ENCODE measurements around the gene GCAT.
A peak's percentile ranks its signal among the peaks of the same experiment; 100 is the strongest.

The GCAT gene

GRCh38 chr22:37860796-37861421 is 53.2 kb downstream of the GCAT start:
- no peak overlapping the region for H3K4me3 ChIP-seq
- peak overlapping the region in 1 of 2 donors; percentile 72 for H3K27ac ChIP-seq
- TF ChIP-seq, protein P1, sequence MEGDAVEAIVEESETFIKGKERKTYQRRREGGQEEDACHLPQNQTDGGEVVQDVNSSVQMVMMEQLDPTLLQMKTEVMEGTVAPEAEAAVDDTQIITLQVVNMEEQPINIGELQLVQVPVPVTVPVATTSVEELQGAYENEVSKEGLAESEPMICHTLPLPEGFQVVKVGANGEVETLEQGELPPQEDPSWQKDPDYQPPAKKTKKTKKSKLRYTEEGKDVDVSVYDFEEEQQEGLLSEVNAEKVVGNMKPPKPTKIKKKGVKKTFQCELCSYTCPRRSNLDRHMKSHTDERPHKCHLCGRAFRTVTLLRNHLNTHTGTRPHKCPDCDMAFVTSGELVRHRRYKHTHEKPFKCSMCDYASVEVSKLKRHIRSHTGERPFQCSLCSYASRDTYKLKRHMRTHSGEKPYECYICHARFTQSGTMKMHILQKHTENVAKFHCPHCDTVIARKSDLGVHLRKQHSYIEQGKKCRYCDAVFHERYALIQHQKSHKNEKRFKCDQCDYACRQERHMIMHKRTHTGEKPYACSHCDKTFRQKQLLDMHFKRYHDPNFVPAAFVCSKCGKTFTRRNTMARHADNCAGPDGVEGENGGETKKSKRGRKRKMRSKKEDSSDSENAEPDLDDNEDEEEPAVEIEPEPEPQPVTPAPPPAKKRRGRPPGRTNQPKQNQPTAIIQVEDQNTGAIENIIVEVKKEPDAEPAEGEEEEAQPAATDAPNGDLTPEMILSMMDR (IDR thresholded peaks at IDR 0.05) = no peak
- no peak for DNase-seq (ENCODE audit: low spot score)

GRCh38 chr22:37862570-37863325 is 55.0 kb downstream of the GCAT start:
- DNase-seq (ENCODE audit: low spot score) = no peak
- no peak overlapping the region for H3K4me3 ChIP-seq
- TF ChIP-seq, protein P1 (IDR thresholded peaks at IDR 0.05) = no peak
- no peak overlapping the region for H3K27ac ChIP-seq

DNA sequence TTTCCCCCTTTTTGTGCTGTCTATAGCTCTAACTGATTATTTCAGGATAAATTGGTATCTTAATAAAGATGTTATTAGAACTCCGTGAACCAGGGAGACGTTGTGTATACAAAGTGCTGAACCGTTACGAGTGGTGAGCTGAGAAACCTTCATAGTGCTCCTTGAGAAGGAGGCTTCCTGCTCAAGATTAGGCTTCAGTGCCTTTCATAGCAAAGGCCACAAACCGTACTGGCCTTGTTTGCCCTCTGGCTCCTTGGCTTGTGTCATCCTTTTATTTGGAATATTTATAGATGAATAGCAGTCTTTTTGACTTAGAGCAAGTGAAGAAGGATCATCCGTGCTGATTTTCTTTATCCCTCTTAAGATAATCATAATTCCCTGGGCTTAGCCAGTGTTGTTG is 57.8 kb downstream of the GCAT start:
- no peak for DNase-seq (ENCODE audit: low spot score)
- TF ChIP-seq, protein P1 (IDR thresholded peaks at IDR 0.05) = no peak
- Histone ChIP-seq H3K4me3 (no peak overlapping the region), H3K27ac (no peak overlapping the region)

Measured in coronary artery (tissue), 2 donors.